ENCODE measurements around the gene DTNBP1. TPM values are rescaled to one million over a fixed set of nuclear protein-coding genes. Genes with fewer than 3 reads are reported as not detected.

The DTNBP1 gene
- total RNA-seq, 2 donors from 2014 or later, result 6.3 to 25.0 TPM

DNA sequence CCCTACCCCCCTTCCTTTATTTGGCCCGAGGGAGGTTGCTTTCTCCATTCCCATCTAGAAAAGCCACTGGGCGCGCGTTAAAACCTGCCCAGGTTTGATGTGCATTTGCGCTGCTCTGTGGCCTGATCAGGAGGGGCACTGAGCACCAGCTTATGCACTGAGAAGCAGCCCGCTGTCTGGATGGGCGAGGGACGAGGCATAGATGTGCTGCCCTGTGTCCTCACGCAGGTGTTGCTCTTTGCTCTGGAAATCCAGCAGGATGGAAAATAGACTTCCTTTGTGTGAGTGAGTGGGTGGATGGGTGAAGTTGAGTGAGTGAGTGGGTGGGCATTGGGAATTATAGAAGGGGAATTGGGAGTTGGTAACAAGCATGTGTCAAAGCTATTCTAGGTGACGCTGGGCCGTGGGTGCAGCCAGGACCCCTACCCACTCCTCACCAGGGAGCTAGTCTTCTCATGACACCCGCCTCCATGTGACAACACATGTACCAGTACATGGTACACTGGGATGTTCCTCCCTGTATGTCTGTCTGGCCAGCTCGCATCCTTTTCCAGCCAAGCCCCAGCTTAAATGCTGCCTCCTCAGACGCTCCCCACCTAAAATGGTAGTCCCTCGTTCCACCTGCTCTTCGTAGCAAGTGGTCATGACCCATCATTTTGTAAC lies 162.6 kb downstream of the DTNBP1 start:
- Histone ChIP-seq H3K27ac (no peak overlapping the region), H3K4me1 (peaks cover 0 to 48% of the 10 kb centered on the region in 2 donors), H3K9me3 (no peaks in the 10 kb centered on the region), H3K36me3 (peaks cover 17% of the 10 kb centered on the region), H3K4me3 (no peak overlapping the region), H3K27me3 (no peaks in the 10 kb centered on the region)
- no peak for DNase-seq (ENCODE audit: low spot score)
- TF ChIP-seq, protein P1, sequence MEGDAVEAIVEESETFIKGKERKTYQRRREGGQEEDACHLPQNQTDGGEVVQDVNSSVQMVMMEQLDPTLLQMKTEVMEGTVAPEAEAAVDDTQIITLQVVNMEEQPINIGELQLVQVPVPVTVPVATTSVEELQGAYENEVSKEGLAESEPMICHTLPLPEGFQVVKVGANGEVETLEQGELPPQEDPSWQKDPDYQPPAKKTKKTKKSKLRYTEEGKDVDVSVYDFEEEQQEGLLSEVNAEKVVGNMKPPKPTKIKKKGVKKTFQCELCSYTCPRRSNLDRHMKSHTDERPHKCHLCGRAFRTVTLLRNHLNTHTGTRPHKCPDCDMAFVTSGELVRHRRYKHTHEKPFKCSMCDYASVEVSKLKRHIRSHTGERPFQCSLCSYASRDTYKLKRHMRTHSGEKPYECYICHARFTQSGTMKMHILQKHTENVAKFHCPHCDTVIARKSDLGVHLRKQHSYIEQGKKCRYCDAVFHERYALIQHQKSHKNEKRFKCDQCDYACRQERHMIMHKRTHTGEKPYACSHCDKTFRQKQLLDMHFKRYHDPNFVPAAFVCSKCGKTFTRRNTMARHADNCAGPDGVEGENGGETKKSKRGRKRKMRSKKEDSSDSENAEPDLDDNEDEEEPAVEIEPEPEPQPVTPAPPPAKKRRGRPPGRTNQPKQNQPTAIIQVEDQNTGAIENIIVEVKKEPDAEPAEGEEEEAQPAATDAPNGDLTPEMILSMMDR (IDR thresholded peaks at IDR 0.05), result no peak

DNA sequence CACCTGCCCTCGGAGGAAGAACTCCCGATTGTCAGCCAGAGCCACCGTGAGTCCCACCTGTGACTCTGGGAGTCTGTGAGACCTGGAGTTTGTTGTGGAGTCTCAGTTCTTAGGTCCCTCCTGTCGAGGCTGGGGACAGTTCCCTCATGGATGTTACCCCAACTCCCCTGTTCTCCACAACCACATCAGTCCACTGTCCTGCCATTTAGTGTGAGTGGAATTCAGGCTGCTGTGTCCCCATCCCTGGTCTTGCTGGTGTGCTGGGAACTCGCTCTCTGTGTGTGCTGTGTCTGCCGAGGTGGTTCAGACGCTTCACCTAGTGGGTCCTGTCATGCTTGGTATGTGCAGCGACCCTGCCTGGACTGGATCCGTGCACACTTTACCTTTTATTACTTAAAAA lies 163.2 kb downstream of the DTNBP1 start:
- Histone ChIP-seq H3K4me1 (peaks cover 0 to 49% of the 10 kb centered on the region in 2 donors), H3K9me3 (no peaks in the 10 kb centered on the region), H3K36me3 (peaks cover 17% of the 10 kb centered on the region), H3K27ac (no peak overlapping the region), H3K27me3 (no peaks in the 10 kb centered on the region), H3K4me3 (no peak overlapping the region)
- TF ChIP-seq, protein P1 (IDR thresholded peaks at IDR 0.05), result no peak
- no peak for DNase-seq (ENCODE audit: low spot score)

DNA sequence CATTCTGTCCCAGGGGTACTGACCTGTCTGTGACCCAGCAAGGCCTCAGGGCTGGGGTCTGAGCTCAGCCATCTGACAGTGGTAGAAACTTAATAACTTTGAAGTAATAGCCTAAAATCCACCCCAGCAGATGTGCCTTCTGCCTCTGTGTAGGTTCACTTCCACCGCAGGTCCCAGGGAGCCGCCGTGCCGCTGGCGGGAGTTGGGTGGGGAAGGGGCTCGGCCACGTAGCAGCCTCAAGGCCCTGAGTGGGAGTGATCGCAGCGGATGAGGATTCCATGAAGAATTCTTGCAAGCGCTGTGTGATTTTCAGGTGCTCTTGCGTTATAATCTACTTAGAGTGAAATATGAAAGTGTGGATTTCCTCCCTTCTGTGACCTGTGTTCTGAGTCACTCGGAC lies 163.7 kb downstream of the DTNBP1 start:
- DNase-seq (ENCODE audit: low spot score), result no peak
- Histone ChIP-seq H3K36me3 (peaks cover 17% of the 10 kb centered on the region), H3K27ac (no peak overlapping the region), H3K27me3 (no peaks in the 10 kb centered on the region), H3K9me3 (no peaks in the 10 kb centered on the region), H3K4me1 (peaks cover 0 to 46% of the 10 kb centered on the region in 2 donors), H3K4me3 (no peak overlapping the region)
- TF ChIP-seq, protein P1 (IDR thresholded peaks at IDR 0.05), result no peak

DNA sequence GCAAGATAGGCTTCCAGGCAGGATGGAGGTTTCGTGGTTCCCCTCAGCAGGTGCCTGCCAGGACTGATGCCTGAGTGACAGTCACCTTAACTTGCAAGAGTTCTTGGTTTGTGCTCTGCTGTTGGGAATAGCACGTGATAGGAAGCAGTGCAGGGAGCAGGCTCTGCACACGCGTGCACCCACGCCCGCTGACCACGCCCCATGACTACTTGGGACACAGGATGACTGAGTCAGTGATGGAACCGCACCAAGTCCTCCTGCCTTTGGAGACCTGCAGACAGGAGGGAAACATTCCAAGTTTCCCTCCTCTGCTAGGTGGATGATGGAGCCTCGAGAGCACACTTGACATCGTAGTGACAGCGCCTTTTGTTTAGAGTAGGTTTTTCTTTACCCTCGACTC lies 164.2 kb downstream of the DTNBP1 start:
- DNase-seq (ENCODE audit: low spot score), result no peak
- peaks cover 0 to 41% of the 10 kb centered on the region in 2 donors for H3K4me1 ChIP-seq
- H3K27ac ChIP-seq, result no peak overlapping the region
- no peaks in the 10 kb centered on the region for H3K27me3 ChIP-seq
- H3K36me3 ChIP-seq, result peaks cover 17% of the 10 kb centered on the region
- TF ChIP-seq, protein P1 (IDR thresholded peaks at IDR 0.05), result no peak
- H3K9me3 ChIP-seq, result no peaks in the 10 kb centered on the region
- H3K4me3 ChIP-seq, result no peak overlapping the region

DNA sequence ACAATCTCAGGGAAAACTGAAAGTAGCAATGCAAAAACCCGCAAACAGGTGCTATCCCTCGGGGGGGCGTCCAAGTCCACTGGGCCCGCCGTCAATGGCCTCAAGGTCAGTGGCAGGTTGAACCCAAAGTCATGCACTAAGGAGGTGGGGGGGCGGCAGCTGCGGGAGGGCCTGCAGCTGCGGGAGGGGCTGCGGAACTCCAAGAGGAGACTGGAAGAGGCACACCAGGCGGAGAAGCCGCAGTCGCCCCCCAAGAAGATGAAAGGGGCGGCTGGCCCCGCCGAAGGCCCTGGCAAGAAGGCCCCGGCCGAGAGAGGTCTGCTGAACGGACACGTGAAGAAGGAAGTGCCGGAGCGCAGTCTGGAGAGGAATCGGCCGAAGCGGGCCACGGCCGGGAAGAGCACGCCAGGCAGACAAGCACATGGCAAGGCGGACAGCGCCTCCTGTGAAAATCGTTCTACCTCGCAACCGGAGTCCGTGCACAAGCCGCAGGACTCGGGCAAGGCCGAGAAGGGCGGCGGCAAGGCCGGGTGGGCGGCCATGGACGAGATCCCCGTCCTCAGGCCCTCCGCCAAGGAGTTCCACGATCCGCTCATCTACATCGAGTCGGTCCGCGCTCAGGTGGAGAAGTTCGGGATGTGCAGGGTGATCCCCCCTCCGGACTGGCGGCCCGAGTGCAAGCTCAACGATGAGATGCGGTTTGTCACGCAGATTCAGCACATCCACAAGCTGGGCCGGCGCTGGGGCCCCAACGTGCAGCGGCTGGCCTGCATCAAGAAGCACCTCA lies 166.3 kb downstream of the DTNBP1 start:
- H3K27me3 ChIP-seq, result no peaks in the 10 kb centered on the region
- H3K27ac ChIP-seq, result peak overlapping the region; percentile 76 to 82
- TF ChIP-seq, protein P1 (IDR thresholded peaks at IDR 0.05), result no peak
- no peak overlapping the region for H3K4me3 ChIP-seq
- no peaks in the 10 kb centered on the region for H3K9me3 ChIP-seq
- H3K4me1 ChIP-seq, result peaks cover 0 to 26% of the 10 kb centered on the region in 2 donors
- DNase-seq (ENCODE audit: low spot score), result no peak
- peaks cover 17% of the 10 kb centered on the region for H3K36me3 ChIP-seq
